HG03280 (cell line): ENCODE measurements around the gene MNT.

Experiments
- ATAC-seq: cut with Tn5 transposase; IDR thresholded peaks from one replicate; pipeline ENCODE4 v1.9.1; 2021; ENCODE audit warnings: mild to moderate bottlenecking, moderate library complexity; ENCODE audit not compliant: unreplicated experiment

The MNT gene

DNA sequence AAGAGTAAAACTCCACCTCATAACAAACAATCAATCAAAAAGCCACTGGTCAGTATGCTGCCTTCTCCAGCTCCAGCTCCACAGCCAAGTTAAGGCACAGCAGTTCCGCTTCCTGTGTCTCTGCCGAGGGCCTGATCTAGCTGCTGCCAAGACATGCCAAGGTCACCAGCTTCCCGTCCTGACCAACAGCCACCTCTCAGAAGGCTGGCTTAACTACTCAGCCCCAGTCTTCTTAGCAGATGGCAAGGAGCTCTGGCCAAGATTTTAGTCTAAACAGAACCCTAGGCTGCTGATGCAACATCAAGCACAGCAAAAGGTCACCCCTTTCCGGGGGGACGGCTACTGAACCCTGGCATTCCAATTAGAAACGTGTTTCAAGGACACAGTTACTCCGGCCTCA lies 17.7 kb upstream of the MNT start:
- ATAC-seq, result no peak

GRCh38 chr17:2416010-2416734 lies 15.3 kb upstream of the MNT start:
- no peak for ATAC-seq

DNA sequence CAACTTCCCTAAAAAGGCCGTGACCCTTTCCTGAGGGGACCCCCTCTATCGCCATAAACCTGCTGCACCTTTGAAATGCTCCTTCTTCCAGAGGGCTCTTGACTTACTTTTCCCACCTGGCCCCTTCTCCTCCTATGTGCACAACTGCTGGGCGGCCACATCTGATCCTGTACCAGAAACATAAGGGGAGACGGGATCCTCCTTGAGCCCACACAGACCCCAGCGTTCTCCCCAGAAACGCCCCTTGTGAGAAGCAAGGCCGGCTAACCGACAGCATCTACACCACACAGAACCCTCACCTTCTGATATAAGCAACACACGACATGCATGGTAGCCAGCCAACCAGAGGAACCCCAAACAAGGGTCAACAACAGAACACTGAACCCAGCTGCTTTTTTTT lies 14.2 kb upstream of the MNT start:
- no peak for ATAC-seq

GRCh38 chr17:2414446-2415064 lies 13.7 kb upstream of the MNT start:
- ATAC-seq, result no peak

DNA sequence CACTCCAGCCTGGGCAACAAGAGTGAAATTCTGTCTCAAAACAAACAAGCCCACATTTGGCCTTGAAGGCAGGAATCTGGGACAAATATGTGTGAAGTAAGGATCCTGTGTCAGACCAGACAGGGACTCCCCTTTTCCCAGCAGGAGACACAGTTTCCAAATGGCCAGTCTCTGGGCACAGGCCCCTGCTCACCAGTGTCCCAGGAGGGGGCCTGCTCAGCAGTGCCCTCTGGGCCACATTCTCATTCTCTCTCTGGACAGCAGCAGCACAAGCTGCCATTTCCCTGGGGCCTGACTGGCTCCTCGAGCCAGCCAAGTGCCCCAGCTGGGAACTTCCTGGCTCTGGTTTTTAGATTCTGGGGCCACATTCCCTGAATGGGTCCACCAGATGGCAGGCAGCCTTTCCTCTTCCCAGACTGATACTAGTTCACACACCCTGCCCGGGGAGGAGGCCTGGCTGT lies 11.7 kb upstream of the MNT start:
- ATAC-seq, result no peak

DNA sequence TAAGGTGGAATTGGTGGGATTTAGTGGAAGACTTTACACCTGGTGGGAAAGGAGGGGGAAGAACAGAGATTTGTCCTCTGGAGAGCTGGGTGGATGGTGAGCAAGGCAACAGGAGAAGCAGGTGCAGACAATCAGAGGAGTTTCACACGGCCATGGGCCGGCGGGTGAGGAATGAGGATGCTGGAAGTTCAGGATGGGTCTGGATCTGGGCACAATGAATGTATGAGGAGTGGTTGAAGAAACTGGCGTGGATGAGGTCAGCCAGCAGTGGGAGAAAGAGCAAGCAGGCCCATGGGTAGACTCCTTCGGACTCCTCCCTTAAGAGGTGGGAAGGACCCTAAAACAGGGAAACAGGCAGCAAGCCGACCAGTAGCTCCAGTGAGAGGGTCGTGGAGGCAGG lies 10.1 kb upstream of the MNT start:
- no peak for ATAC-seq

DNA sequence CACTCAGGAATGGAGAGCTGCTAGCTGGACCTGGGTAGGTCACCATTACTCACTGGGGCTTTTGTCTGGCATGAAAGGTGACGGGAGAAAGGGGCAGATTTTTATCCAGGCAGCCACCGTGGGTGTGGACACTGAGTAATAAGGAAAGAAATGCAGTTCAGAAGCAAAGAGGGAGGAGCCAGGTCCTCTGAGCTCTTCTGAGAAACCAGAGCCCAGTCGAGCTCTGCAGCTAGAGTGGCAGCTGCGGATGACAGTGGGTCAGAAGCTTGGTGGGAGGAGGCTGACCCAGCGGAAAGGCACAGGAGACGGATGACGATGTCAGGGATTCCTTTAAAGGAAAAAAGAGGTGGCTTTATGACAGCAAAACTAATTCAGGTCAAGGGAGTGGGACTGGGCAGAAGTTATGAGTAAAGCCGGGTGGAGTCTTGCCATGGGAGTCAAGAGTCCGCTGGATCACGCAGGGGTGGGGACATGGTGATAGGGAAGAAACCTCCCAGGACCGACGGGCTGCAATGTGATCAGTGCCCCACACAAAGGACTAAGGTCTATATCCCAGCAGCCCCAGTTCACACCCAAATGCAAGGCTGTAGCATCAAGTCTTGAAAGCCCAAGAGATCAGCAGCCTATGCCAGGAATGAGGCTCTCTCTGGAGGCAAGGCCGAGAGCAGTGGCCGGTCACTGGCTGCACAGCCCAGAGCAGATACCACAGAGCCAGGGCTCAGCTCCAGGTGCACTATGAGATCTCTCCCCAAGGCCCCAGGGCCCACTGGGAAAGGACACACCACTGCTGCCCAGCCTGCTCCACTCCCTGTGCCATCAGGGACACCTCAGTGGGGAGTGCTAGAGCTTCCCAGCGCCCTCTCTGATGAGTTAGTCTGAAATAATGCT lies 6.3 kb upstream of the MNT start:
- no peak for ATAC-seq

- no peak for ATAC-seq
Observed at GRCh38 chr17:2406271-2406902, 5.5 kb upstream of the MNT start.

GRCh38 chr17:2405247-2405926 lies 4.5 kb upstream of the MNT start:
- no peak for ATAC-seq

DNA sequence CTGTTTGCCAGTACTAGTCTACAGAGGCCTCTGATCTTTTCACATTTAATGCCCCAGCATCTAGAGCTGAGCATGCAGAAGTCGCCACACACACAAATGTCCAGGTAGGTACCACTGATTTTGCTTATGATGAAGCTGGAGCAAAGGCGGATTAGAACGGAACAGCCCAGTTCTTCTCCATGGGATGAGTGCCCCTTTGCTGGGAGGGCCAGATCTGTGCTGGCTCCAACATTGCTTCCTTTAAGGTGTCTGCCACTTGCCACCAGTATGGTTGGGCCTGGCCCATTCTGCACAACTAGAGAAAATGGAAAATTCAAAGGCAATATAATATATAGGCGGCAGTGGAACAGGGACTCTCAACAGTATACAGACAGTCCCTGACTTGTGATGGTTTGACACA lies 2.2 kb upstream of the MNT start:
- ATAC-seq, result no peak

GRCh38 chr17:2402544-2402943 lies 1.7 kb upstream of the MNT start:
- no peak for ATAC-seq

DNA sequence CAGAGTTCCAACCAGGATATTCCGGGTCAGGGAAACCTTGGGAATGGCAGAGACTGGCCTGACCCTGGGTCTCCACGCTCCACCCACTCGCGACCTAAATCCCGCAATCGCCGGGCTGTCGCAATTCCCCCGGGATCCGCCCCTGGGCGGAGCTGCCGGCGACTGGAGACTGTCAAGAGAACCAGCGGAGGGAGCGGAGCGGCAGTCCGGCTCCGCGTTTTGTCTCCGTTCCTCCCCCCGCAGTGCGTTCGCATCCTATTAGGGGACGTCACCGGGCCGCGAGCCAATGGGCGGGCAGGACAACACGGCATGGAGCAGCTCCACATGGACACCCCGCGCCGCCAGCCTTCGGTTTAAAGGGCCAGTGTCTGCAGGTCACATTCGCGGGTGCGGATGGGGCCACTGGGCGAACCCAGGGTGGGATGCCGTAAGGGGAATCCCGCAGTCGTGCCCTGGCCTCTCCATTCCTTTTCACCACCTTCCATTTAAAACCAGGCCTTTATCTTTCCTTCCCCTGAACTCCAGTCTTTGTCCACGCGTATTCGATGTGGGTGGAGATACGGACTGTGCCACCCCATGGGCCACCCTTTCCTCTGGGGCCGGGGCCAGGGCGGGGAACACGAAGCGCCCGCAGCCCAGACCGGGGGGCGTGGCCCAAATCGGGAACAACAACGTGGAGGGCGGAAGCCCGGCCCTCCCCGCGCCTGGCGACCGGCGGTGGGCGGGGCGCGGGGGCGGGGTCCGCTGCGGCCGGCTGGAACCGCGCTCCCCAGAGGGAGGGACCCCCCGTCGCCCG lies 764 bp upstream of the MNT start:
- peak; percentile 49 for ATAC-seq

DNA sequence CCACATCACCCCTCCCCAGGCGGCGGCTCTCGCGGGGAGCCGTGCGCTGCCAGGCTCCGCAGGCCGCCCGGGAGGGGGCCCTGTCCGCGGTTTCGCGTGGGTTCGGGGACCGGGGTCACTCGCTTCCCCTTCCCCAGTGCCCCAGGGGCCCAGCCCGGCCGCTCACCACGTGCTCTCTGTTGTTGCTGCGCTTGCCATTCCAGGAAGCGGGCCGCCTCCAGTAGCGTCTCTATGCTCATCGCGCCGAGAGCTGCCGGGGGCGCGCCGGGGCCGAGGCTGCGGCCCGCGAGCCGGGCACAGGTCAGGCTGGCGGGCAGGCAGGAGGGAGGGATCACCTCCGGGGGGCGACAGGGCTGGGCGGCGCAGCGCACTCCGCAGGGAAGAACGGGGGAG lies 390 bp downstream of the MNT start:
- ATAC-seq, result no peak

- peak; percentile 40 for ATAC-seq
Observed at GRCh38 chr17:2399572-2400473, 1.0 kb downstream of the MNT start.

GRCh38 chr17:2398655-2399571 lies 1.9 kb downstream of the MNT start:
- ATAC-seq, result no peak

DNA sequence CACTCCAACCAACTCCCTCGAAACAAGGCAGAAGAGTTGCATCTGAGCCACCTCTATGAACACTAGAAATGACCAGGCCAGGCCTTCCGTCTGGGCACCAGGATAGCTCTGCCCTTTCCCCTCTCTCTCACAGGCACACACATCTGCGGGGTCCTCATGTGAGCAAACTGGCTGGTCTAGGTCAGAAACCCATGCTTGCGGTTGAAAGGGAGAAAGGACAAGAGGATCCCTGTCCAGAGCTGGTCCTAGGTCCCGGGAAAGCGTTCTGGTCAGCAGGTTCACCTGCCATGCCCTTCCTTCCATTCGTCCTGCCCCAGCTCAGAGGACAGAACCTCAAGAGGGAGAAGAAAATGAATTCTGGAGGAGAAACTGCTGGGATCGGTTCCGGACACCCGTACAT lies 2.7 kb downstream of the MNT start:
- no peak for ATAC-seq

- ATAC-seq, result no peak
Observed at GRCh38 chr17:2397247-2398171, 3.4 kb downstream of the MNT start.
